HG03565 (cell line): ENCODE data around the gene UGGT1.

Source experiments
- ATAC-seq: cut with Tn5 transposase; IDR thresholded peaks from one replicate; pipeline ENCODE4 v1.9.1; 2021; ENCODE audit warnings: mild to moderate bottlenecking, moderate library complexity; ENCODE audit not compliant: unreplicated experiment

Gene UGGT1

DNA sequence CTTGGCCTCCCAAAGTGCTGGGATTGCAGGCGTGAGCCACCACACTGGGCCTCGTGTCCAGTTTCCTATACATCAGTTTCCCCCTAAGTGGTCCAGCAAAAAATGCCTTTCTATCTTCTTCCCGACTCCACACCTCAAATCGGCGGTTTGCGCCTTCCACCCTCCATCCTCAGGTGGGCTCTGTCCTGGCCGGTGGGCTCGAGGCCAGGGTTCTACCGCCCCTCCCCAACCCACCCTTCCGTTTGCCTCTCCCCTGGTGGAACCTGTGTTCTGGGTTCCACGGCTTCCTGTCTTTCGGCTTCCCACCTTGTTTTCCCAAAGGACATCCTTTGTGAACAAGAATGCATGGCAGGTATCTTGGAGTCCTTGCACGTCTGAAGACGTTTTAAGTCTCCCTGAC, 123.3 kb downstream of the UGGT1 start:
- no peak for ATAC-seq

DNA sequence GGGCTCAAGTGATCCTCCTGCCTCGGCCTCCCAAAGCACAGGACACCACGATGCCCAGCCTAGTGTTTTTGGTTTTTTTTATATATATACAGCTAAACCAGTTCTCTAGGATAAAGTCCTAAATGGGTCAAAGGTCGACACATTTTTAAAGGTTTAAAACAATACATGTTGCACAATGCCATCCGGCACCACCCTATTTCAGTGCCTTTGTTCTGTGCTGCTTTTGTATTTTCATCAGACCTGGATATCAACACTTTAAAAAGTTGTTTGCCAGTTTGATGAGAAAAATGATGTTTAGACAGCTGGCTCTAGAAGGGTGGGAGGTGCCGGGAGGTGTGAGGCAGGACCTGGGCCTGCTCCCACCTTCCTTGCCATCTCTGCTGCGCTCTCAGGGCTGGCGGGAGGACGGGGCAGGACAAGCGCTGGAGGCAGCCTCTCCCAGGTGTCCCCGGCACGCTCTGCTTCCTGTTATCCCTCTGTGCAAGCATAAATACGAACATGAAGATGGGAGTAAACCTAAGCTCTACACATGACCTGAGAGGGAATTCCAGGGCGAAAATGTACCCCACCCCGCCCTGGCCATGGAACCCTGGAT, 124.0 kb downstream of the UGGT1 start:
- ATAC-seq: no peak

DNA sequence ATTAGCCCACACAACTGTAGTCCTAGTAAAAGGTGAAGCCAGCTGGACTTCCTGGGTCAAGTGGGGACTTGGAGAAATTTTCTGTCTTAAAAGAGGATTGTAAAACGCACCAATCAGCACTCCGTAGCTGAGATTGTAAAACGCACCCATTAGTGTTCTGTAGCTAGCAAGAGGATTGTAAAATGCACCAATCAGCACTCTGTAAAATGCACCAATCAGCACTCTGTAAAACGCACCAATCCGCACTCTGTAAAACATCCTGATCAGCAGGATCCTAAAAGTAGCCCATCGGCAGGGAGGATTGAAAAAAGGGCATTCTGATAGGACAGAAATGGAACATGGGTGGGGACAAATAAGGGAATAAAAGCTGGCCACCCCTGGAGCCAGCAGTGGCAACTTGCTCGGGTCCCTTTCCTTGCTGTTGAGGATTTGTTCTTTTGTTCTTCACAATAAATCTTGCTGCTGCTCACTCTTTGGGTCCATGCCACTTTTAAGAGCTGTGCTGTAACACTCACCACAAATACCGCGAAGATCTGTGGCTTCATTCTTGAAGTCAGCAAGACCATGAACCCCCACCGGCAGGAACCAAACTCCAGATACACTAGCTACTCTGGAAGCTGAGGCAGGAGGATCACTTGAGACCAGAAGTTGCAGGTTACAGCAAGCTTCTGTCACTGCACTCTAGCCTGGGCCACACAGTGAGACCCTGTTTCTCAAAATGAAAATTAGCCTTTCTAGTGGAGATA, 125.1 kb downstream of the UGGT1 start:
- no peak for ATAC-seq

DNA sequence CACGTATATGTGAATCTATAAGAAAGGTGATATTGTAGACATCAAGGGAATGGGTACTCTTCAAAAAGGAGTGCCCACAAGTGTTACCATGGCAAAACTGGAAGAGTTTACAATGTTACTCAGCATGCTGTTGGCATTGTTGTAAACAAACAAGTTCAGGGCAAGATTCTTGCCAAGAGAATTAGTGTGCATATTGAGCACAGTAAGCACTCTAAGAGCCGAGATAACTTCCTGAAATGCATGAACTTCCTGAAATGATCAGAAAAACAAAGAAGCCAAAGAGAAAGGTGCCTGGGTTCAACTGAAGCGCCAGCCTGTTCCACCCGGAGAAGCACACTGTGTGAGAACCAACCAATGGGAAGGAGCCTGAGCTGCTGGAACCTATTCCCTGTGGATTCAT, 126.7 kb downstream of the UGGT1 start:
- no peak for ATAC-seq

DNA sequence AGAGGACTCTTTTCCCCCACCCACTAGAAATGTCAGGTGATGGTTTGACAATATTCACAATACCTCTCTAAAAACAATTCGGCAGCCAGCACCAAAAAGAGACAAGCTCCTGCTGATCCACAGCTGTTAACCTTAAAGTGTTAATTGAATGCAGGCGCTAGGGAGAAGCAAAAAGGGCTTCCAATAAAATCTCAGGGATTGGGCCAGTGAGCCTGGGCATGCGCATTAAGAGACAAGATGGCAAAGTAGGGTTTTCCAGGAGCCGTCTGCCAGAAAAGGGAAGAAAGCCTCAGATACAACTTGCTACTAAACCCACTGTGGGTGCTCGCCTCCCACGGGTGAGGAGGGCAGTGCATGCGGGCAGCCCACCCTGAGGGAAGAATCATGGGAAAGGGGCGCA, 128.9 kb downstream of the UGGT1 start:
- ATAC-seq: no peak

DNA sequence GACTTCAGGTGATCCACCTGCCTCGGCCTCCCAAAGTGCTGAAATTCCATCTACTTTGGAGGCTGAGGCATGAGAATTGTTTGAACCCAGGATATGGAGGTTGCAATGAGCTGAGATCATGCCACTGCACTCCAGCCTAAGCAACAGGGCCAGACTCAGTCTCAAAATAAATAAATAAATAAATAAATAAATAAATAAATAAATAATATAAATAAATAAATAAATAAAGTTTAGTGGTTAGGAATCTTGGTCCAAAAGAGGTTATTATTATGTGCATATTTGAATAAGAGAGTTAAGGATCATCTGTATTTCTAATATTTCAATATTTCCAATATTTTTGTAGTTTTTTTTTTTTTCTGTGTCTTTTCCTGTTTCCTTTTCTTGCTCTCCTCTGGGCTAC, 136.9 kb downstream of the UGGT1 start:
- ATAC-seq: no peak

DNA sequence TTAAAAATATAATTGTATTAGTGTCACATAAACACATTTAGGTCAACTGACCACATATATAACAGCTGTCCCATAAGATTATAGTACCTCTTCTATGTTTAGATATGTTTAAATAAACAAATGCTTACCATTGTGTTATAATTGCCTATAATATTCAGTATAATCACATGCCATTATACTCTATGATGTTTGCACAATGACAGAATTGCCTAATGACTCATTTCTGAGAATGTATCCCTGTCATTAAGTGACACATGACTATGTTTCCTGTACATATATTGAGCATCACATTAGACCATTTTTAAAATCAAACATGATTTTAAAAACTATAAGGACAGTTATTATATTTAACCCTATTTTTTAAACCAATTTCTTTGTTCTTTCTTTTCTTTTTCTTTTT, 137.9 kb downstream of the UGGT1 start:
- ATAC-seq: no peak

DNA sequence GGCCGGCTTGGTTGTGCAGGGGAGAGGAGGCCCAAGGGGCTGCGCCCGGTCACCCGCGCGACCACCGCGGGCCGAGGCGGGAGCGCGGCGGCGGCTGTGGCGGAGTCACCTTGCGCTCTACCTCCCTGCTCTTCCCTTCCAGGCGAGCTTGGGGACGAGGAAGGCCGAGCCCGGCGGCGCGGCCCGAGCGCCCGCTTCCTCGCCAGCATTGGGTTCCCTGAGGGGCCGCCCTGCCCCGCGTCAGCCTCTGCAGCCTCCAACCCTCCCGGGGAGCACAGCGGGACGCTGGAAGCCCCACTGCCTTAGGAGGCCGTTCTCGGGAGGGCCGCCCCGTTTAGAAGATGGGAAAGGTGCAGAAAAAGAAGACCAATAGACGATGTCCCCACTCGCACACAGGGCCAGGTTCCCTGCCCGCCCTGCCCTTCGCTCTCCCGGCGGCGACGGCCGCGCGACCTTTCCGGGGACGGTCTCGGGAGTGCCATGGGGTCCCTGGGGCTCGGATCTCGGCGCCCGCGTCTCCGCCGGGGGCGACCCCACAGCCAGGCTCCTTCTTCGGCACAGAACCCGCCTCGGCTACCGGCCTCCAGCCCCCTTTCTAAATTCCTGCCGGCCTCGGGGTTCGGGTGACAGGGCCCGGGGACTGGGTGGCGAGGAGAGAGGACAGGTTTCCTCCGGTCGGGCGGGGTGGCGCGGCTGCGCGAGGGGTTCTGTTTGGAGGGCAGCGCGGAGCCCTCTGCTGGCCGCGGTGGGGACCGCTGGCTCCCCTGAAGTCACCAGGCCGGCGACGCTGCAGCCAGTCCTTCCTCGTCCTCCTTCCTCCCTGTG, 142.2 kb downstream of the UGGT1 start:
- ATAC-seq: peak; percentile 93

DNA sequence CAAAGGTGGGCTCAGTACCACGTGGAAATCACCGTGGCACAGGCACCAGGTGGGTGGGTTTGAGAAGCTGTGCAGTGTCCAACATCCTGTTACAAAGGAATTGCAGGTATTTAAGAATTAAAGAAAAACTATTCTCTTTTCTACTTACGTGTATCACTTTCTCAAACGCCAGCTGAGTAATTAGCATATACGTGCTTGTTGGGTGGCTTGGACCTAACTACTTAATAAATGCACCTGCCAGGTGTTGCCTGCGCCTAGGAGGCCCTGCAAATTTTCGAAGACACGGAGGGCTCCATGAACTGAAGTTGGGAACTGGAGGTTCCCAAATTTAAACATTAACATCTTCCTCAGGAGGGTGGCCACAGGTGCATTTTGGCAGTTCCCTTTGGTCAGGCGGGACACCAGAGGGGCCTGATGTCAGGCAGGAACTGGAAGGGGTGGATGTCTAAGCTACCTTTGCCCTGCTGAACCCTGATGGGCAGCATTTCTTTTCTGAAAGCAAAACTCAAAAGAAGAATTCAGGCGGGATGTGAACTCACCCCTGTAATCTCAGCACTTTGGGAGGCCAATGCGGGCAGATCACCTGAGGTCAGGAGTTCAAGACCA, 142.9 kb downstream of the UGGT1 start:
- ATAC-seq: no peak

DNA sequence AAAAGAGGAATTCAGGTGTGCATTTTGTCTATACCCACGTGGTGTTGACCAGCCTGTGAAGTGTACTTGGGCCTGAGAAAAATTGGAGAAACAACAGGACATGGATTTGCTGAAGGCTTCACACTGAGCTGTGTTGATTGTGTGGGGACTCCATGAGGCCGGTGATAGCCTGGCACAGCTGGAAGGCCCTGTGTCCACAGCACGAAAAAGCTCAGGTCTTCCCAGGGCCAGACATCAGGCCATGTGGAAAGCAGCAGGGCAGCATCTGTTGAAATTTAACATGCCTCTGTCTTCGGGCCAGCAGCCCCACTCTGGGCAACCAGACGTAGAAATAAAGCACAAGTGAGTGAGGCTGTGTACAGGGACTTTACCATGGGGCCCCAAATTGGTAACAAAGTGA, 143.6 kb downstream of the UGGT1 start:
- ATAC-seq: no peak

DNA sequence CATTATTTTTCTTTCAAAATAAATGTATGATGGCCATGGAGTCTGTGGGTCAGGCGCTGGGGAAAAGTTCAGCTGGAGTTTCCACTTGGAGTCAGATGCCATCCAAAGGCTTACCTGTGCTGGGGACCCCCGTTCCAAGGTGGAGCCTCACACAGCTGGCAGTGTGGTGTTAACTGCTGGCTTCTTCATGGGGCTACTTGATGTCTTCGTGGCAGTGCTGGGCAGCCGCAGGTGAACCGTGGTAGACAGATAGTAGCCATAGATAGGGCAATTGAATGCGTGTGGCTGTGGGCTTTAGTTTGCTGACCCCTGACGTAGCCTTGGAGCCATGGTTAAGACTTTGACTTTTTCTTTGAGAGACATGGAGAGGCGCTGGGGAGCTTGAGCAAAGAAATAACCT, 144.6 kb downstream of the UGGT1 start:
- ATAC-seq: no peak

DNA sequence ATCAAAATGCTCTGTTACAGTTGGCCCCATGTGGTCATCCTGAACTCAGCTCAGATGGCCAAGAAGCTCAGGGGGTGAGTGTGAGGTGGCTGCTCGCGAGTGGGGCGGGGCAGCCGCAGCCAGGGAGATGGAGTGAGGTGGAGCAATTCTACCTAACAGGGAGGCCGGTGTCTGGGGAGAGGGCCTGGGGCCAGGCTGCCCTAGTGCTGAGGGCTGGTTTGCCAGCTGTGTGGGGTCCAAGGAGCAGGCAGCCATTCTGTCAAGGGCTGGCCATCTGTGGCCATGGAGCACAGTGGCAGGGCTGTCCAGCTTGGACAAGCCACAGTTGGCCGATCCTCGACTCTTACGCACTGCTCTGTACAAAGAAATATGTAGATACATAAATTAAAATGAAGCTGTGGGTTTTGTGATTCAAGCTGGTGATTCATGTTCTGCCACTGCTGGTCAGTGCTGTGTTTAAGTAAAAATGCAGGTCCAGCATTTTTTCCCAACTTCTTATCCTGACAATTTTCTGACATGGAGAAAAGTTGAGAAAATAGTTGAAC, 145.6 kb downstream of the UGGT1 start:
- no peak for ATAC-seq

DNA sequence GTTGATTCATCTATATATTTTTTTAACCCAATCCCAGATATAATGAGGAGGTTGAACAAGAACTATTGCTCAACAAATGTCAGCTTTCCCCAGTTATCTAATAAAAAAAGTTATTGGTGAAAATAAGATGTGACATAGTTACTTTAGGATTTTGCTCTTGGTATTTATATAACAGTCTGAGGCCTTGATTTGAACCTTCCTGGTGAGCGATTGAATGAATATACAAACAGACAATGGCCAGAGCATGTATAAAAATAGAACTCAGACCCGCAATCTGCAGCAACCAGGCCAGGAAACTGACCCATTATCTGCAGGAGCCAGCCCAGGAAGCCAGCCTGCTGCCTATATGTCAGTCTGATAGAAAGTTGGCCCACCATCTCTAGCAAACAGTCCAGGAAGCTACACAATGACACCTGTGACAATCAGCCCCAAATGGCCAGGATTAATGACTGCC, 146.1 kb downstream of the UGGT1 start:
- ATAC-seq: no peak

DNA sequence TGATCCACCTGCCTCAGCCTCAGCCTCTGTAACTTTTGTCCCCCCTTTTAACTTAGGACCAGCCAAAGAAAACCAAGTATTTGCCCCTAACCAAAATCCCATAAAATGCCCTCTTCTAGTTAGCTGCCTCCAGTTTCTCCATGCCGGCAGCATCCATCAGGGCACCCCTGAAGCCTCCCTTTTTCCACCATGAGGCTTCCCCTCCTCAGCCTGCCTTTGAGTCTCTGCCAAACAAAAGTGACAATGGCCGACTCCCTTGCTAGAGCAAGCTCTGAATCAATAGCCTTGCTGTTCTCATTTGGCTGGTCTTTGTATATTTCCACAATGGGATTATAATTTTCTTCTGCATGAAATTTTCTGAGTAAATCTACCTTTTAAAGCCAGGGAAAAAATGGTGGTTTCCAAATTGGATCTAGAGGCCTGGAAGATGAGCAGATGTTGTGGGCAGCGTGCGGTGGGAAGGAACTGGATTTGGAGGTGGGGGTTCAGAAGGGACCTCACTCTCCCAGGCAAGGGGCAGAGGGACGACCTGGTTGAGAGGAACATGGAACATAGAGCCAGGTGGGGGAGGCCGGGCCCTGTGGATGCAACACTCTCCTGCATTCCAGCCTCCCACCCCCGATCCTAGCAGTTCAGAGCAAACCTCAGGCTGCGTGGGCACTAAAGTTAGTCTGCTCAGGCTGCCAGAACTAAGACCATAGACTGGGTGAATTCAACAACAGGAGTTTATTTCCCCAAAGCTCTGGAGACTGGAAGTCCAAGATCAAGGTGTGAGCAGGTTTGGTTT, 147.1 kb downstream of the UGGT1 start:
- ATAC-seq: no peak

DNA sequence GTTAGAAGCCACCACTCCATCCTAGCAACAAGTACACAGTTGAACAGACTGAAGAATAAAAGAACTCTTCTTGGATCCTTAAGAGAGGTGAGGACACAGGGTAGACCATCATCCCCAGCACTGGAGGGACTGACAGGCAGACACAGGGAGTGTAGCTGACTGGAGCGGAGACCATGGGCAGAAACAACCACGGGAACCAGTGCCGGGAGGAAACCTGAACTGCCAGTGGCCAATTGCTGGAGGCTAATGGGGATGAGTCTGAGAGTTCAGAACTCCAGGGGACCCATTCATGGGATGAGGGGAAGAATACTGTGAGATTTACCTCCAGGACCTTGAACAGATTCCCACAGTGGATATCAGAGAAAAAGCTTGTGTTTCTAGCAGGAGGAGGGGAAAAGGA, 150.9 kb downstream of the UGGT1 start:
- ATAC-seq: no peak
